ACHN (cell line): Measurements from ENCODE around the gene TBC1D9B.

Source experiments
- DNase-seq: peaks from one replicate; pipeline ENCODE4 v3.0.0-alpha.2; 2015
- in situ Hi-C: cut with HindIII; loops from 2 replicates; pipeline ENCODE4 v1.10.0; 2017; ENCODE audit warnings: low sequenced_read_pairs, low pct_ligation_motif_present, low pct_unique_long_range_greater_than_20kb

The TBC1D9B gene

DNA sequence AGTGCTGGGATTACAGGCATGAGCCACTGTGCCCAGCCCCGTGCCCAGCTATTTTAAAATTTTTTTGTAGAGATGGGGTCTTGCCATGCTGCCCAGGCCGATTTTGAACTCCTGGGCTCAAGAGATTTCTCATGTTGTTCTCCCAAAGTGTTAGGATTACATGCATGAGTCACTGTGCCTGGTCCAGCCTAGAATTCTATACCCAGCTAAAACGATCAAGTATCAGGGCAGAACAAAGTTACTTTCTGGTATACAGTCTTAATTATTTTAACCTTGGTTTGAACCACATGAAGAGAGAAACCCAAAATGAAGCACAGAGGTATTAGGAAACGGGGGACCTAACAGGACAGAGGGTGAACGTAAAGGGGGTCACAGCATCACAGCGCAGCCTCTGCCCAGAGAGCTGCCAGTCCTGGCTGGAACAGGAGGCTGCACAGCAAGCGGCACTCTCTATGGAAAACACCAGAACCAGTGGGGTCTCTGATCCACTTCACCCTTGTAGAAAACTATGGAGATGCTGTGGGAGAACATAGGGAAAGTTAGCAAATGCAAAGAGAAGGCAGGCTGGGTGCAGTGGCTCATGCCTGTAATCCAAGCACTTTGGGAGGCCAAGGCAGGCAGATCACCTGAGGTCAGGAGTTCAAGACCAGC, 76.8 kb downstream of the TBC1D9B start:
- in situ Hi-C loops = no loop called here
- DNase-seq = no peak

DNA sequence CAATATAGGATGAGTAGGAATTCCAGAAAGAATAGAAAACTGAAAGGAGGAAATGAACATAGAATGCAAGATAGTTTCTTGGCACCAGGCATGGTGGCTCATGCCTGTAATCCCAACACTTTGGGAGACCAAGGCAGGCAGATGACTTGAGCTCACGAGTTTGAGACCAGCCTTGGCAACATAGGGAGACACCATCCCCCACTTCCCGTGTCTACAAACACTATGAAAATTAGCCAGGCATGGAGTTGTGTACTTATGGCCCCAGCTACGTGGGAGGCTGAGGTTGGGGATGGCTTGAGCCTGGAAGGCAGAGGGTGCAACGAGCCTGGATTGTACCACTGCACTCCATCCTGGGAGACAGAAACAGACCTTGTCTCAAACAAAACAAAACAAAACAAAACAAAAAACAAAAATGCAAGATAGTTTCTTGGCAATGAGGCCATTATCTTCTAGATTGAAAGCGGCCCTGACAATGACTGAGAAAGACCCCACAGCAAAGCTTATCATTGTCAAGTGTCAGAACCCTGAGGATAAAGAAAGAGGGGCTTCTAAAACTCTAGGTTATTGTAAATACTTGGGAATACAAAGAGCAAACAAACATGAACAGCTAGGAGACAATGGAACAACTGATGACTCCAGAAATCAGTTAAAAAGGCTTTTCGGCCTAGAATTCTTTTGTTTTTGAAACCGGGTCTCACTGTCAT, 77.8 kb downstream of the TBC1D9B start:
- in situ Hi-C loops = no loop called here
- DNase-seq = no peak

GRCh38 chr5:179828756-179829421, 78.8 kb downstream of the TBC1D9B start:
- DNase-seq = no peak
- in situ Hi-C loops = no loop called here

DNA sequence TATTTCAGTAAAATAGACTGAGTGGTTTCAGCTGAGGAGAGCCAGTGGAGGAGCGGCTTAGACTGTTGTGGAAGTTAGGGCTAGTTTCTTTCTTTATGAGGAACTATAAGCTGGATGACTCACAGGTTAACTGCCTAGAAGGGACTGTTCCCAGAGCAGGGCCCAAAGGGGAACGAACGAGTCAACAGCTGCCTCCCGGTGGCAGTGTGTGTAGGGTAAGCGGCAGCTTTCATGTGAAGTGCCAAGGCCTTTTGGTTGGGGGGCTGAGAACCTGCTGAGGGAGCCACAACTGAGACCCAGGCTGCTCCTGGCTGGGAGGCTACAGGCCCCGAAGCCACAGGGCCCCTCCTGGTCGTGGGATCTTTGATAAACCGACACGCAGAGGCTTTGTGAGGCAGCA, 80.0 kb downstream of the TBC1D9B start:
- in situ Hi-C loops = no loop called here
- DNase-seq = no peak

GRCh38 chr5:179825655-179826182, 82.0 kb downstream of the TBC1D9B start:
- DNase-seq = no peak
- in situ Hi-C loops = no loop called here

DNA sequence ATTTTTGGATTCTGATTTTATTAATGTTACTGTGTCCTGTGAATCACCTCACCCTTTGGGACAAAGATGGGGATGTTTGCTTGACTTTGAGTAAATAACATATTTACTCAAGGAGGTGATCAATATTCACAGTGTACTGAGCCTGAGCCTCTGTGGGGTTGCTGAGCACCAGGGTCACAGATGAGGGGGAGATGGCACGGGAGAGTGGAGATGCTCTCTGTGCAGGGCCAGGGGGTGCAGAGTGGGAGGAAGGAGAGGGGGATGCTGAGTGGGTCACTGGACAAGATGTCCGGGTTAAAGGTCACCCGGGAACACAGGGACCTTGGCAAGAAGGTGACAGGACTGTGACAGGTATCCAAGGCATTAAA, 83.0 kb downstream of the TBC1D9B start:
- in situ Hi-C loops = no loop called here
- DNase-seq = no peak

GRCh38 chr5:179823937-179824744, 83.6 kb downstream of the TBC1D9B start:
- in situ Hi-C loops = no loop called here
- no peak for DNase-seq

GRCh38 chr5:179822444-179822990, 85.2 kb downstream of the TBC1D9B start:
- in situ Hi-C loops = no loop called here
- no peak for DNase-seq

DNA sequence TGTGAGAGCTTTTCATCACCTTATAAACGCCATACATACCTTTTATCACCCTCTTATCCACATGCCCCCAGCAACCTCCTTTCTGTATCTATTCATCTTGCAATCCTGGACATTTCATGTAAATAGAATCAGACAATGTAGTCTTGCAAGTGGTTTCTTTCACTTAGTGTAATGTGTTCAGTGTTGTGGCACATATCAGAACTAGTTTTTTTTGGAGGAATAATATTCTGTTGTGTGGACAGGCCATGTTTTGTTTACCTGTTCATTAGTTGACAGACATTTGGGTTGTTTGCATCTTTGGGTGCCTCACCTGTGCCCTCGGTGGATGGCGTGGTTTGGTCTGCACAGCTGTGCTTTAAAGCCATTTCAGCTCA, 85.7 kb downstream of the TBC1D9B start:
- in situ Hi-C loops = no loop called here
- no peak for DNase-seq

DNA sequence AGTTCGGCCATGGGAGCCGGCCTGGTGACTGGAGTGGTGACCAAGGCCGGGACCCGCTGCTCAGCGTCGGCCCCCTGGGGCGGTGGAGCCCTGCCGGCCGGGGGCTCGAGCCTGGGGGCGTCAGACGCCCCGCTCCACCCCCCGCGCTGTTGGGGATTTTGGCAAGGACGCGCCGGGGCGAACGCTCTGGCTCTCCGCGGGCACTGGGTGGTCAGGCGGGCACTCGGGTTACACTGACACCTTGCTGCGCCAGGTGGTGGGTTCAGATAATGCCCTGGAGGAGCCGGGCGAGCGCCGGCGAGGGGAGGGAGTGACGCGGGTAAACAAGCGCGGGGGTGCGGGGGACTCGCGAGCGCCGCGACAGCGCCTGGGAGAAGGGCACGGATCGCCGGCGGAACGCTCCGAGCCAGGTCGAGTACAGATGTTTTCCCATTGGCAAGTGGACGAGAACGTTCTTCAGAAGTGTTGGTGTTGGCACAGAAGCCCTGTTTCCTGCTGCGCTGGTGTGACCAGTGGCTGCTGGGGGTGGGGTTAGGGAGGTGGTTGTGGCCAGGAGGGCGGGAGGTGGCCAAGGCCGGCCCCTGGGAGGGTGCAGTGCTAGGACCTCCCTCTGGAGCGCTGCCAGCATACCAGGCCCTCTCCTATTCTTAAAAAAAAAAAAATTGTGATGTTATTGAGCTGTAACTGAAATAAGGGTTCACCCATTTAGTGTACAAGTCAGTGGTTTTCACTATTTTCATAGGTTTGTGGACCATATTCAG, 86.2 kb downstream of the TBC1D9B start:
- in situ Hi-C loops = no loop called here
- DNase-seq = peak; percentile 81

- in situ Hi-C loops = no loop called here
- peak; percentile 72 for DNase-seq
Measured at GRCh38 chr5:179820483-179821297, 87.0 kb downstream of the TBC1D9B start, which contains the start of gene SQSTM1. SQSTM1 (plus strand) TSS chr5:179820905; CDS start chr5:179820937, 32 bp downstream.

DNA sequence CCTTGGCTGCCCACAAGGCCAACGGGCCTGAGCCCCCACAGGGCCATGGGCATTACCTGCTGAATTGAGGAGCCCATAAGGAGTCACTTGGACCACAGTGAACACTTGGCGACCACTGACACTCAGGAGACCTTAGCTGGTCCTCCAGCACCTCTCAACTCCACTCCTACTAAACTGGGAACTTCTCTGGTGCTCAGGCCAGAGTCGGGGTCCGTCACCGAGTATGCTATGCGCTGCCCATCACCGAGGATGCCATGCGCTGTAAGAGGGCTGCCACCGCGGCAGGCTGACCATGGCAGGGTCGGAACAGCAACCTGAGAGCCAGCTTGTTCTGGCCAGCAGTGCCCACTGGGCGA, 87.6 kb downstream of the TBC1D9B start:
- no peak for DNase-seq

GRCh38 chr5:179819296-179820126, 88.2 kb downstream of the TBC1D9B start:
- DNase-seq = peak; percentile 67
- in situ Hi-C loops = no loop called here

More for the DNA sequence above, 87.6 kb downstream of the TBC1D9B start:
- in situ Hi-C loops = no loop called here

DNA sequence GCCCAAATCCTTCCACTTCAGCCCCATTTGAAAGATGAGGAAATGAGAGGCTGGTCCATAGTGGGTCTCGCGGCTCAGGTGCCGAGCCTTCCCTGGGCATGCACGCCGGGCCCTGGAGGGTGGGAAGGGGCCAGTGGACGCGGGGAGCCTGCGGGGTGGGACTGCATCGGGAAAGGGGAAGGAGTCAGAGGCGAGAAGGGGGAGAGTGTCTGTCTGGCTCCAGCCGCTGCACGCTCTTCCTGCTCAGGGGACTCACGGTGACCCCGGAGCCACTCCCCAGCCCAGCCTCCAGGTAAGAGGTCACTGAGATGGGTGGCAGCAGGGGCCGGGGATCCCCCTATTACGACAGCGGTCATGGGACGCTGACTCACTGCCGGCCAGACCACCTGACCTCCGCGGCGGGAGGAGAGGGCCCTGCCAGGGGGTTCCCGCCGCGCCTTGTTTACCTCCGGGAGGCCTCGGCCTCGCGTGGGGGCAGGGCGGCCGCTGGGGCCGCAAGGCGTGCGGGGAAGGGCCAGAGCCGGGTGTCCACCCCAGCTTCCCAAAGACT, 88.9 kb downstream of the TBC1D9B start:
- in situ Hi-C loops = no loop called here
- DNase-seq = peak; percentile 93

DNA sequence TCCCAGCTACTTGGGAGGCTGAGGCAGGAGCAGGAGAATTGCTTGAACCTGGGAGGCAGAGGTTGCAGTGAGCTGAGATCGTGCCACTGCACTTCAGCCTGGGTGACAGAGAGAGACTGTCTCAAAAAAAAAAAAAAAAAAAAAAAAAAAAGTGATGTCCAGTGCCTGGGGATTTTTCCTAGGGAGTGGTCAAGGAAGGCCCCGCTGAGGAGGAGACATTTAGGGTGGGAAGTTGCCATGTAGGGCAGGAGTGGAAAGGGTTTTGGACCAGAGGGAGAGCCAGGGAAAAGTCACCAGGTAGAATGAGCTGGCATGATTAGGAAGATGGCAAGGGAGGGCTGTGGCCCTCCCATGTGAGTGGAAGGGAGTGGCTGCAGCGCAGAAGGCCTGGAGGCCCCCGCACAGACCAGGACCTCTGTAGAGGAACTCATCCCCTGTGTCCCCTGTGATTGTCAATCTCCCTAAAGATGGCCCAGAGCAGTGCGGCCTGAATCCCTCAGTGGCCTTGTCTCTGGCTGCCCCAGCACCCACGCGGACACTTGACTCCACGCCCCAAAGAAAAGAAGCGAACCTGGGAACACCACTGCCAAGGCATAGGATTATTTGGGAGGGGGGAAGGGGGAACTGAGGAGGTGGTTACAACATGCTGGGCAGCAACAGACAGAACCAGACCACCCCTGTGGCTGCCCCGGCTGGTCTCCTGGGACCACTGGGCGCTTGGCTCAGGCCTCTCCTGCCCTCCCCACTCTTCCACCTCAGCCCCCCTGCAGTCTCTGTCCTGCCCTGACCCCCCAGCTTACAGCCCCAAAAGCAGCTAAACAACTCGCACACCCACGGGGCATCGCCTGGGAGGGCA, 89.6 kb downstream of the TBC1D9B start:
- in situ Hi-C loops = no loop called here
- DNase-seq = no peak
